Activated CD4-positive, alpha-beta T cell treated with anti-CD3 and anti-CD28 coated beads for 4 hours (primary cell): ENCODE data around the gene ASIP.
"Not testable (repeated sequence)": the region's sequence is repeated elsewhere in the genome, so short reads cannot be mapped to it uniquely, and the experiment has no call there.

Experiments
- DNase-seq, 2 donors: peaks; one replicate each; pipeline ENCODE4 v3.0.0-alpha.2; 2020

Gene ASIP

GRCh38 chr20:34290471-34290870 lies 49.2 kb downstream of the ASIP start:
- no peak for DNase-seq

- no peak for DNase-seq
Measured at GRCh38 chr20:34292496-34292895, 51.3 kb downstream of the ASIP start.

GRCh38 chr20:34293119-34293518 lies 51.9 kb downstream of the ASIP start:
- DNase-seq: no peak

GRCh38 chr20:34293589-34293988 lies 52.4 kb downstream of the ASIP start:
- no peak for DNase-seq

GRCh38 chr20:34294563-34294962 lies 53.3 kb downstream of the ASIP start:
- DNase-seq: no peak

- no peak for DNase-seq
Measured at GRCh38 chr20:34295284-34295683, 54.1 kb downstream of the ASIP start.

- no peak for DNase-seq
Measured at GRCh38 chr20:34296468-34296867, 55.2 kb downstream of the ASIP start.

GRCh38 chr20:34298294-34298784 lies 57.1 kb downstream of the ASIP start:
- DNase-seq: not testable (repeated sequence)

GRCh38 chr20:34299556-34300255 lies 58.5 kb downstream of the ASIP start:
- DNase-seq: no peak

- no peak for DNase-seq
Measured at GRCh38 chr20:34300256-34300806, 59.1 kb downstream of the ASIP start.

GRCh38 chr20:34300809-34301586 lies 59.8 kb downstream of the ASIP start:
- no peak for DNase-seq

- DNase-seq: no peak
Measured at GRCh38 chr20:34301587-34302311, 60.5 kb downstream of the ASIP start.

- DNase-seq: no peak
Measured at GRCh38 chr20:34302312-34302722, 61.1 kb downstream of the ASIP start.

GRCh38 chr20:34302723-34303533 lies 61.7 kb downstream of the ASIP start, which contains the start of gene AHCY:
Gene AHCY, minus strand, starts transcription at chr20:34303355. Its CDS starts 85 bp downstream, at chr20:34303270.
- peak; percentile 91 to 93 for DNase-seq

- no peak for DNase-seq
Measured at GRCh38 chr20:34305333-34306230, 64.4 kb downstream of the ASIP start.

- DNase-seq: no peak
Measured at GRCh38 chr20:34309691-34310090, 68.5 kb downstream of the ASIP start.

GRCh38 chr20:34310481-34311117 lies 69.4 kb downstream of the ASIP start:
- DNase-seq: no peak

- DNase-seq: no peak
Measured at GRCh38 chr20:34311118-34312023, 70.1 kb downstream of the ASIP start.

- no peak for DNase-seq
Measured at GRCh38 chr20:34312024-34312460, 70.8 kb downstream of the ASIP start.
